Neural cell (in vitro differentiated cells): ENCODE data around the gene OTOF.

Experiments used
- EZH2 ChIP-seq: fragments of 200-600, 300-800 bp; shearing (Covaris generic), sonication (generic); IDR thresholded peaks from 2 replicates; pipeline ENCODE4 v1.6.1; 2014; ENCODE audit warnings: antibody characterized with exemption, low read length, borderline replicate concordance, mild to moderate bottlenecking; ENCODE audit not compliant: insufficient read depth, poor library complexity, severe bottlenecking
- MXI1 ChIP-seq: fragments of 450-650 bp; conservative IDR thresholded peaks from 2 replicates; pipeline ENCODE4 v1.6.1; 2014; ENCODE audit warnings: antibody characterized with exemption, mild to moderate bottlenecking; ENCODE audit not compliant: poor library complexity, severe bottlenecking
- POLR2AphosphoS5 ChIP-seq: IDR thresholded peaks from 2 replicates; pipeline ENCODE4 v1.6.1; 2012
- RAD21 ChIP-seq: fragments of 450-650 bp; conservative IDR thresholded peaks from 2 replicates; pipeline ENCODE4 v1.6.1; 2014; ENCODE audit warnings: antibody characterized with exemption, mild to moderate bottlenecking, moderate library complexity
- TF ChIP-seq, protein P1 (sequence below): fragments of 450-650 bp; IDR thresholded peaks from 2 replicates; pipeline ENCODE4 v1.5.1; 2014; ENCODE audit warnings: antibody characterized with exemption, mild to moderate bottlenecking, moderate library complexity; ENCODE audit not compliant: poor library complexity, severe bottlenecking

GRCh38 chr2:26479131-26479788 is 1.3 kb upstream of the OTOF start:
- TF ChIP-seq, protein P1, sequence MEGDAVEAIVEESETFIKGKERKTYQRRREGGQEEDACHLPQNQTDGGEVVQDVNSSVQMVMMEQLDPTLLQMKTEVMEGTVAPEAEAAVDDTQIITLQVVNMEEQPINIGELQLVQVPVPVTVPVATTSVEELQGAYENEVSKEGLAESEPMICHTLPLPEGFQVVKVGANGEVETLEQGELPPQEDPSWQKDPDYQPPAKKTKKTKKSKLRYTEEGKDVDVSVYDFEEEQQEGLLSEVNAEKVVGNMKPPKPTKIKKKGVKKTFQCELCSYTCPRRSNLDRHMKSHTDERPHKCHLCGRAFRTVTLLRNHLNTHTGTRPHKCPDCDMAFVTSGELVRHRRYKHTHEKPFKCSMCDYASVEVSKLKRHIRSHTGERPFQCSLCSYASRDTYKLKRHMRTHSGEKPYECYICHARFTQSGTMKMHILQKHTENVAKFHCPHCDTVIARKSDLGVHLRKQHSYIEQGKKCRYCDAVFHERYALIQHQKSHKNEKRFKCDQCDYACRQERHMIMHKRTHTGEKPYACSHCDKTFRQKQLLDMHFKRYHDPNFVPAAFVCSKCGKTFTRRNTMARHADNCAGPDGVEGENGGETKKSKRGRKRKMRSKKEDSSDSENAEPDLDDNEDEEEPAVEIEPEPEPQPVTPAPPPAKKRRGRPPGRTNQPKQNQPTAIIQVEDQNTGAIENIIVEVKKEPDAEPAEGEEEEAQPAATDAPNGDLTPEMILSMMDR, result no peak
- no peak for TF ChIP-seq MXI1
- no peak for TF ChIP-seq POLR2AphosphoS5
- no peak for TF ChIP-seq RAD21
- TF ChIP-seq EZH2, result no peak
